ENCODE measurements around the gene ACVRL1. TPM values are rescaled to one million over a fixed set of nuclear protein-coding genes. Genes with fewer than 3 reads are reported as not detected.

Gene ACVRL1
- total RNA-seq, 1 donor from 2014 or later: 933 TPM

DNA sequence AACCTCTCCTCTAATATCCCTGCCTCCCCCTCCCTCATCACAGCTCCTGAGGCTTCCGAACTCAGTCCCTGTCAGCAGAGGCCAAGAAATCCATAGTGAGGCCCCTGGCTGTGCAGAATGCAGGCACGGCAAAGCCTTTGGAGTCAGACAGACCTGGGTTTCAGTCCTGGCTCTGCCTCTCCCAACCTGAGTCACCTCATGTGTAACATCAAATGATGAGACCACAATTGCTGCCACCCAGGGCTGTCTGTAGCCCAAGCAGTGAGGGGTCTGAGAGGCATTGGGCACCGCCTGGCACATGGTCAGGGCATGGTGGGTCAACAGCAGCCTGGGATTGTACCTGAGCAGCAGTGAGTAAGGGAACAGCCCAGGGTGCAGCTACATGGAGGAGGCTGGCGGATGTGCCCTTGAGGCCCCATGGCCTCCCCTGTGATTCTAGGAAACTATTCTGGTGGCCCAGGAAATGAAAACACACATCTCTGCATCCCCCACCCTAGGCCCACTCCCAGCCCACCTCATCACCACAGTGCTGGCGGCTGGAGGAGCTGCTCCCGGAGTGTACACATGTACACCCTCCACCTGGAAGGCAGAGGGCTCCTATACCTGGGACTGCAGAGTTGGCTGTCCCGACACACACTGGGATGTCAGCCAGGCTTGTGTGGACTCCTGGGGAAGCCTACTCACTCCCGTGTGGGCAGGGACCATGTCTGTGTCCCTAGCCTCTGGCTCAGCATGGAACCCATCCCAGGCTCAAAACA is 11.7 kb upstream of the ACVRL1 start:
- DNase-seq (ENCODE audit: extremely low read depth, low read depth, low spot score): no peak

DNA sequence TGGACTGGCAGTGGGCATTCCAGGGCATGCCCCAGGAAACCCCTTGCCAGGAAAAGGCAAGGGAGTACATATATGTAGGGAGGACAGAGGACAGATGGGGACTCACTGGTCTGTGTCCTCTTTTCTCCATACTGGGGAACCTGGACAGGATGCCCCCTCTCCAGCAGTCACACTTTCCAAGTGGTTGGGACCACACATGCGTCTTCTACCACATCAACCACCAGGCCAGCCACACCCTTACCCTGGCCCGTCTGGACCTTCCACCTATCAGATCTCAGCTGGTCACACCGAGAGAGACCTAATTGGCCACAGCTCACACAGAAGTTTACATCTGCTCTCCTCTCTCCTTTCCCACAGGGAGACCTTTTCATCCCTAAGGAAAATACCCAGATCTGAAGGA is 11.1 kb upstream of the ACVRL1 start:
- no peak for DNase-seq (ENCODE audit: extremely low read depth, low read depth, low spot score)

DNA sequence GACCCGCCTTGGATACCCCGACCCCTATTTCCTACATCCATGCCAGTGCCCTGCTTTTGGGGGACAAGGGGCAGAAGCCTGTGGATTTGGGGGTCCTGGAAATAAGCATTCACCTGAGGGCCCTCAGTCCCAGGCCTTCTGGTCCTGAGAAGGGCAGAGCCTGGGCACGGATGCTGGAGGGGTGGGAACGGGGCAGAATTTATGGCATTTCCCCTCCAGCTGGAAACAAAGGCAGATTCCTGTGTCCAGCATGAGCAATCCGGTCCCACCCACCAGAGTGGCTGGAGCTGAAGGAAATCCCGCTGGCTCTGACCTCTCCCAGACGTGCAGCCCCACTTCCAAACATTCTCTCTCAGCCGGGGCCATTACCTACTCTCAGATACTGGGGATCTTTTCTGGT is 10.1 kb upstream of the ACVRL1 start:
- peak; percentile 78 for DNase-seq (ENCODE audit: extremely low read depth, low read depth, low spot score)

DNA sequence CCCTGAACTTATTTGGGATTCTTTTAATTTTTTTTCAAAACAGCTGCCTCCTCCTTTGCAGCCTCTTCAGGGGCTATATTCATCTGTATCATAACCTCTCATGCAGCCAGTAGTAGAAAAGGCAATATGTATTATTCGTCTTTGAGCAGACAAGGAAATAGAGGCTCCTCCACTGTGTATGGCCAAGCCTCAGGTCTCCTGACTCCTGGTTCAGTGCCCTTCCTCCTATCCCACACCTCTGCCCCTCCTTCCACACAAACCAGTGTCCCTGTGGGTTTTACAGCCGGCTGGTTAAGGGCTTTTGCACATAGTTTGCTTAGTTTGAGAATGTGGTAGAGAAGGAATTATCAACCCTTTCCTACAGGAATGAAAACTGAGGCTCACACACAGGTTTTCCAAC is 8.8 kb upstream of the ACVRL1 start:
- DNase-seq (ENCODE audit: extremely low read depth, low read depth, low spot score): no peak

DNA sequence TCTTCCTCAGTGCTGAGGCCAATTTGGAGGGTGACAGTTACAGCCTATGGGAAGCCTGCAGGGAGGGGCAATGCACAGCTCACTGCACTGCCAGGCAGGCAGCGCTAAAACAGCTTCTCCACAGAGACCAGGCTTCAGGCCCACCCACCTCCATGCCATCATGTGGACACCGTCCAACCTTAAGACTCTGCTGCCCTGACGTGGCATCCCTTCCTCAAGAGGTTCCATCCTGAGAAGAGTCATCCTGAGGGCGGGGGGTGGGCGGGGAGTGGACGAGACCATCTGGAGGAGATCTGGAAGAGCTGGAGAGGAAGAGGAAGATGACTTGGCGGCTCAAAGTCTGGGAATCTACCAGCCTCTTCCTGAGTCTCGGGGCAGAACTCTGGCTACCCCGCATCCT is 8.4 kb upstream of the ACVRL1 start:
- no peak for DNase-seq (ENCODE audit: extremely low read depth, low read depth, low spot score)

DNA sequence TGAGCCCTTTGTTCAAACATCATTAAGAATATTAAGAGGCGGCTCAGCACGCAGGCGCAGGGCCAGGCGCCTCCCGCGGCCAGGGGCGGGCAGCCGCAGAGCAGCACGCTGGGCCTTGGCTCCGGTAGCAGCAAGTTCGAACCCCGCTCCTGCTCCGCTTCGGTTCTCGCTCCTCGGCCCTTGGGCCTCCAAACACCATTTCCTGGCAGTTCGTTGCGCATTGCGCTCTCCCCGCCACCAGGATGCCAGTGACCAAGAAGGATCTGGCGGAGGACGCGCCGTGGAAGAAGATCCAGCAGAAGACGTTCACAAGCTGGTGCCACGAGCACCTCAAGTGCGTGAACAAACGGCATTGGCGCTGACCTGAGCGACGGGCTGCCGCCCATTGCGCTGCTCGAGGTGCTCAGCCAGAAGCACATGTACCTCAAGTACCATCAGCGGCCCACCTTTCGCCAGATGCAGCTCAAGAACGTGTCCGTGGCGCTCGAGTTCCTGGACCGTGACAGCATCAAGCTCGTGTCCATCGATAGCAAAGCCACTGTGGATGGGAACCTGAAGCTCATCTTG is 6.9 kb upstream of the ACVRL1 start:
- no peak for DNase-seq (ENCODE audit: extremely low read depth, low read depth, low spot score)

DNA sequence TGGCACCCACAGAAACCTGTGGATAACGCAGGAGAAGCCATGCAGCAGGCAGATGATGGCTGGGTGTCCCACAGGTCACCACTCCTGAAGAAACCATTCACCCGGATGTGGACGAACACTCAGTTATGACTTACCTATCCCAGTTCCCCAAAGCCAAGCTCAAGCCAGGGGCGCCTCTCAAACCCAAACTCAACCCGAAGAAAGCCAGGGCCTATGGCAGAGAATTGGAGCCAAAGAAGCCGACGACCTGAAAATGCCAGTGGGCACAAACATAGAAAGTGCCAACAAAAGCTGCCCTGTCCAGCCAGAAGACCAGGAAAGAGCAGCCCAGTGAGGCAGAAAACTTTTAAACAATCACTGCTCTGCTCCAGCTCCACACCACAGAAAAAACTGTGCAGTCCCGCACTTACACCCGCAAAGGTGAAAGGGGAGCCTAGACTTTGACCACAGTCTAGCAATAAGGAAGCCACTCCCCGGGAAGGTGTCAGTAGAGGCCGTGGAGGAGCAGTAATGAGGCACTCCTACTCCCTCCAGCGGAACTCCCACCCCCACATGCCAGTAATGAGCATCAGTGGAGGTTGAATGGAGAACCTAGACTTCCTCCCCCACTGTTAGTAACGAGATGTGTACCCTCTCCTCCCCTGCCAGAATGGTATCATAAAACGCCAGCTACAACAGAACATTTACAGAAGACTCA is 6.0 kb upstream of the ACVRL1 start:
- DNase-seq (ENCODE audit: extremely low read depth, low read depth, low spot score): no peak

DNA sequence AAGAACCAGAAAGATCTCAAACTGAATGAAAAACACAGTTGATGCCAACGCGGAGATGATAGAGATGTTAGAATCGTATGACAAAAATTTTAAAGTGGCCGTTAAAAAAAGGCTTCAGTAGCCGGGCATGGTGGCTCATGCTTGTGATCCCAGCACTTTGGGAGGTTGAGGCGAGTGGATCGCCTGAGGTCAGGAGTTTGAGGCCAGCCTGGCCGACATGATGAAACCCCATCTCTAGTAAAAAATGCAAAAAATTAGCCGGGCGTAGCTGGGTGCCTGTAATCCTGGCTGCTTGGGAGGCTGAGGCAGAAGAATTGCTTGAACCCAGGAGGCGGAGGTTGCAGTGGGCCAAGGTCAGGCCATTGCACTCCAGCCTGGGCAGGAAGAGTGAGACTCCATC is 5.4 kb upstream of the ACVRL1 start:
- DNase-seq (ENCODE audit: extremely low read depth, low read depth, low spot score): no peak

DNA sequence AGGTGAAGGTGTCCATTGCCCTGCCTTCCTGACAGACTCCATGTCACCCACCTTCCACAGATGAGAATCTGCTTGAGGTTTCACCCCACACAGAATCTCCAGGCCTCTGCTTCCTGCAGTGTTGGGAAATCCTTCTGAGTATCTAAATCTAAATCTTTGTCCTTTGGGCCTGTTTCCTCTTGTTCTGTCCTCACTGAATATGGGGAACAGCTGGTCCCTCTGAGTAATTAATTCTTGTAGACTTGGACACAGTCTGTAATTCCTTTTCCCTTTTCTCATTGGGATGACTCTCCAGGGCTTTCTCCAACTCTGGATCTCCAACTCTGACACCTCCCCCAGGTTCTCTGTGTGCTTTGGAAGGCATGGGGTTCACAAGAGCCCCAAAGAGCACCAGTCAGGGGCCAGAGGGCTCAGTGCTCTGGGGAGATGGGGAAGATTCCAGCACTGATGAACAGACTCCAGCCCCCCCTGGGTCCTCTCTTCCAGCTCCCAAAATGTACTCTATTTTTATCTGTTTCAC is 2.3 kb upstream of the ACVRL1 start:
- no peak for DNase-seq (ENCODE audit: extremely low read depth, low read depth, low spot score)

DNA sequence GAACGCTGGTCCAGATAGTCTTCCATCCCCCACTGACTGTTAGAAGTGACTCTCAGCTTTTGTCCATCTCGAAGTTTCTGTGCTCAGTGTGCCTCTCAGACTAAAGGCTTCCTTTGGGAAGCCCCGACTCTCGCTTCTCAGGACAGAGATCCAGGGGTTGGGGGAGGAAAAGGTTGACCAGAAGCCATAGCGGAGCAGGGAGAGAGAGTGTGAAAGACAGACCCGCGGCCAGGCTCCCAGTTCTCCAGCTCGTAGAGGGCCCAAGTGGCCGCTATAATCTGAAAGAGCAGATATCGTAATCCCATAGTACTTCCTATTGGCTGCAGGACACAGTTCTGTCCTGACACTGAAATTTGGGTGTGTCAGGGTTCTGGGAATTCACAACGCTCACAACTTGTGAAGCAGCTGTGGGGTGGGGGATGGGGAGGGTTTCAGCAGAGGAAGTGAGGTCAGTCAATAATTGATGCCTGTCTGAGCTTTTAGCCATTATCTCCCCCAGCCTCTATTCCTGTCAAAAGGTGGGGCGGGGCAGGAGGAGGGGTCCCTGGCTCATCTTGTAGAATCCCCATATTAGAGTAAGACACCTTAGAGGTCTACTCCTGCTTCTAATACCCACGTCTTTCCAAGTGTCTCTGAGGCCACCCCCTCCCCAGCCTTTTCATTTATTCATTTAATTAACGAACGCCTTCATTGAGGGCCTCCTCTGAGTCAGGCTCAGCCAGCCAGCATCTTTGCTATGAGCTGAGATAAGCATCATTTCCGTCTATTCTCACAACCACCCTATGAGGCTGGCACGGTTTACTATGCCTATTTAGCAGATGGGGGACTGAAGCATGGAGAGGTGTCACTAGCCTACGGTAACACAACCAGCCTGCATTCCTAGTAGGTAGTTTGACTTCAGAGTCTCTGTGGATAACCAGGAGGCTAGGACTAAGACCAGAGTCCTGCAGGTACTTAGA is 1.6 kb upstream of the ACVRL1 start:
- DNase-seq (ENCODE audit: extremely low read depth, low read depth, low spot score): no peak

DNA sequence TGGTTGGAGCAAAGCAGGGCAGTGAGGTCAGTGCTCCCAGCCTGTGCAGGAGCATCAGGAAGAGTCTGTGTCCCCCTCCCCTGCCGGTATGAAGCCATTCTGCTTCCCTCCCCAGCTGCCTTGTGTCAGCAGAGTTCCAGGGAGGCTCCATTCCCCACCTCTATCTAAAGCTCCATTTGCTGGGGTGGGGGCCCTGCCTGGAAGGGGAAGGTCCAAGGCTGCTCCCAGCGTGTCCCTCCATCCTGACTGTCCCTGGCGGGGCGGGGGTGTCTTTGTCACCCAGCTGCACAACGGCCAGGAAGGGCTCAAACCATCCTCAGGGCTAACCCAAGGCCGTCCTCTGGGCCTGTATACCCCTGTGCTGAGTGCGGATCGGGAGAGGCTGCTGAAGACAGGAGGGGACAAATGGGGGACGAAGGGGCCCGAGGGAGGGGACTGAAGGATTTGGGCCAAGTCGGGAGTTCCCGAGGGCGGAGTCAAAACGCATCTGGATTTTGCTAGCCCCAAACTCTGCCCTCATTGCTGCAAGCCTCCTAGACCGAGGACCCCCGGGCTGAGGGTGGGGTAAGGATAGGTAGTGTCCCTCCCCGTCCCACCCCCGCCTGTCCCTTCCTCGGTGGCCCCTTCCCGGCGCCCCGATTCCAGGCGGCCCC is 748 bp upstream of the ACVRL1 start:
- no peak for DNase-seq (ENCODE audit: extremely low read depth, low read depth, low spot score)

DNA sequence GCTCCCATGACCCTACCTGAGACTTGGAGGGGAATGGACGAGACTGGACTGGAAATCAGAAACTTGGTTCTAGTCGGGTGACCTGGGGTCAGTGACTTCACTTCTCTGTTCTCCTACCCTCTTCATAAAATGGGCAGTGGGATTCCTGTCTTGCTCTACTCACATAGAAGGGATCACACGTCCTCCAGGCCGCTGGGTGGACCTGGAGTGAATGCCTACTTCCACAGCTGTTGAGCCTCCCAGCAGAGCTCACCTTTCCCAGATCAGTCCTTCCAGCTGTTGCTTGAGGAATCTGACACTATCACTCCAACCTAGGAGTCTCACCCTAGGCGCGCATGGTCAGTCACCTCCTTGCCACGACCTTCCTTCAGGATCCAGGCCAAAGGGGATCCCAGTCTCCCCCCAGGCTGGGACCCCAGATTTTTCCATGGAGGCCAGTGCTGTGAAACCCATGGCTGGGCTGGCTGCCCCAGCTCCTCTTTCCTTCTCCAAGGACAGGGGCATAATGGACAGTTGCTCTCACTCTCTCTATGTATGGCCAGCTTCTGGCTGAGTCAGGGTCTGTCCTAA is 637 bp downstream of the ACVRL1 start:
- DNase-seq (ENCODE audit: extremely low read depth, low read depth, low spot score): no peak

DNA sequence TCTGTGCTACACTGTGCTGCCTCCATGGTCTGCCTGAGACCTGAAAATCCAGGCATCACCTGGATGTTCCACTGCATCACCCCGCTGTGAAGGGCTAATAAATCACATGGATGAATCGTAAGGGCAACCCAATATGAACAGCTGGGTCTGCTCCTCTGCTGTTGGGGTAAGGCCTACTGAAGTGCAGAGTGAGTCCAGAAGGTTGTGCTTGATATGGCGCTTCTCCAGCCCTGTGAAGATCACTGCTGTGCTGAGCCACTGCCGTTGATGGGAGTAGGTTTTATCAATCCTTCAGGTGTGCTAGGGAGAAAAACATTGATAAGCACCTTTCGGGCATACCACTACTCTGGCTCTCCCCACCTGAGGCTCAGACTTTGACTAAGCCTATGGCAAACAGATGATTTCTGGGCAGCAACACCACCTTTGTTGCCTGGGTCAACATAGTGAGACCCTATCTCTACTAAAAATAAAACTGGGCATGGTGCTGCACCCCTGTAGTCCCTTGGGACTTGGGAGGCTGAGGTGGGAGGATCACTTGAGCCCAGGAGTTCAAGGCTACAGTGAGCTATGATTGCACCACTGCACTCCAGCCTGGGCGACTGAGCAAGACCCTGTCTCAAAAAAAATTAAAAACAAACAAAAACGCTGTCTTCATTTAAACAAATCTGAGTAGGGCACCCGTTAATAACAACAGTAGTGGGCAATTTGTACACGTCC is 1.7 kb downstream of the ACVRL1 start:
- no peak for DNase-seq (ENCODE audit: extremely low read depth, low read depth, low spot score)

DNA sequence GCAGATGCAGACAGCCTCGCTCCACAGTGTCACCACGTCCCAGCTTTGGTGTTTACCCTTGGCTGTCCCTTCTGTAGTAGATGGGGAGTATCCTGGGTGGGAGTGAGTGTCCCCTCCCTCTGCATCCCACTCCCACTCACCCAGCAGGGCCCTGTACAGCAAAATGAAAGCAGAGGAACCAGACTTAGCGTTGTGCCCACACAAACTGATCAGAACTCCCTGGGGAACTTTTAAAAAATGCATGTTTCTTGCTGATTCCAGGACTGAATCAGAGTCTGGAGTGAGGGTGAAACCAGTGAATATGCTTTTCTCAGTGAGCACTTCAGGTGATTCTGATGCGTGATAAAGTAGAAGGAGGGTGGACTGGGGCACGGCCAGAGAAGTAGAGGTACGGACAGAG is 2.9 kb downstream of the ACVRL1 start:
- no peak for DNase-seq (ENCODE audit: extremely low read depth, low read depth, low spot score)

DNA sequence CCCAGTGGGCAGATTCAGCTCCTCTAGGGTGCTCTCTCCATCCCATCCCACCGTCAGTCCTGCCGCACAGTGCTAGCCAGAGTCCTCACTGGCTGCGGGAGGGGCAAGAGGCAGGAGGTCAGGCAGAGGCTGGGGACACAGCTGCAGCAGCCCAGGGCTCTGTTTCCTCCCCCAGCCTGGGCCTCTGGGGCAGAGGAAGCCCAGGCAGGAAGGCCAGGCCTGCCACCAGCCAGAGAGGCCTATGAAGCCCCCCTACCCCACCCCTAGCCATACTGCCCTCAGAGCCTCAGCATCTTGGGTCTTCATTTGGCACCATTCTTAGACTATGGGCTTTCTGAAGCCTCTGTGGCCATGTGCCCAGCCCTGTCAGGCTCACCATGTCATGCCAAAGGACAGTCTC is 3.4 kb downstream of the ACVRL1 start:
- no peak for DNase-seq (ENCODE audit: extremely low read depth, low read depth, low spot score)

DNA sequence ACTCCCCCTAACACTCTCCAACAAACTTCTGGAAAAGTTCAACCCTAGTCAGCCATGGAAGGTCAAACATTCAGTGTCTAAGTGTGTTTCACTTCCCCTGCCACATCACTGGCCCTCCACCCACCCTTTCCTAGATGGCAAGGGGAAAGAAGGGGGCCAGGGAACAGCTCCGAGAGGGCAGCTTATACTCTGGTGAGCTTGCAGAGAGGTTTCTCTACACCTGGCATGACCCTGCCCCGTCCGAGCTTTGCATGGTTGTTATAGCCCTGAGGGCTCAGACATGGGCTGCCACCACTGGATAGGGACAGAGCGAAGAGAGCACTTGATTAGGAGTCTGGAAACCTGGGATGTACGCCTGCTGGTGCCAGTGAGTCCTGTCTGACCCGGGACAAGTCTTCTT is 4.0 kb downstream of the ACVRL1 start:
- no peak for DNase-seq (ENCODE audit: extremely low read depth, low read depth, low spot score)

DNA sequence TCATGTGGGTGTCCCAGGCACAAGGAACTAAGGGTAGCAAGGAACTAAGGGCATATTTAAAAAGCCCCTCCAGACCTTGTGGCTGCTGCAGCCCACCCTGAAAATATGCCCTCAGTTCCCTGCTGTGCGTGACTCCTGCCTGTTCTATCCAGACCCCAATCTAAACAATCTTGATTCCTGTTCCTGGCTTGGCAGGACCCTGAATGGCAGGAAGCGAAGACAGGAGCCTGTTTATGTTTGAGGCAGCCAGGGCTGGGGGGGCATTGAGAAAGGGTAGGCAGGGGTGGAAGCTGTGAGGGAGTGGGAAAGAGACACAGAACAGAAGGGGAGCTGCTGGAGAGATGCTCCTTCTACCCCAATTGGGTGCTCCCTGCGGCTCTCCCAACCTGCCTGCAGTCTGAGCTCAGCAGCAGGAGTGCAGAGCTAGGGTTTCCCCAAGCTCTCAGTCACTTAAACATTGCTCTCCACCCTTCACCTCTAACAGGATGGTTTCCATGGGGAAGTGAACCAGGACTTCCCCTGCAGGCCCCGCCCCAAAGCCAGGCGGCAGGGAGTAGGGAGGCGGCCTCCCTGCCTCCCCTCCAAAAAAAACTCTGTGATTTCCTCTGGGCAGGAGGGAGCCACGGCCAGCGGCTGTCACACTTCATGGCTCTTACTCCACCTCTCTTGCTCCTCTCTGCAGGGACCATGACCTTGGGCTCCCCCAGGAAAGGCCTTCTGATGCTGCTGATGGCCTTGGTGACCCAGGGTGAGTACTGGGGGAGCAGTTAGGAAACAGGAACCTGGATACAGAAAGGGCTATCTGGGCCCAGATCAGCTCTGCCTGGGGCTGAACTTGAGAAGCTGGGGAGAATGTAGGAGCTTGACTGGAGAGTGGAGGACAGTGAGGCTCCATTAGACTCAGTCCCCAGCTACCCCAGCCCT is 4.7 kb downstream of the ACVRL1 start:
- no peak for DNase-seq (ENCODE audit: extremely low read depth, low read depth, low spot score)

Data from glomerular endothelial cell (primary cell).